AG09309 (cell line): Measurements from ENCODE around the gene DUSP7.
"Not testable (repeated sequence)": the region's sequence is repeated elsewhere in the genome, so short reads cannot be mapped to it uniquely, and the experiment has no call there.

Experiments
- DNase-seq: peaks from one replicate; pipeline ENCODE4 v3.0.0-alpha.2; 2010; ENCODE audit warnings: low read depth
- H3K4me3 ChIP-seq: 2 replicates; pipeline ENCODE4 v1.5.1; 2011; ENCODE audit warnings: mild to moderate bottlenecking, low read depth, low read length, moderate library complexity; ENCODE audit not compliant: control insufficient read depth
- CTCF ChIP-seq: IDR thresholded peaks from 2 replicates; pipeline ENCODE4 v1.5.1; 2011; ENCODE audit warnings: mild to moderate bottlenecking, low read depth, low read length, inconsistent platforms; ENCODE audit not compliant: insufficient read depth, control insufficient read depth; ENCODE audit errors: missing control alignments

DUSP7 gene

GRCh38 chr3:52034651-52035050, 21.7 kb downstream of the DUSP7 start:
- H3K4me3 ChIP-seq, result no peak overlapping the region
- TF ChIP-seq CTCF, result no peak
- DNase-seq, result no peak

GRCh38 chr3:52034212-52034611, 22.2 kb downstream of the DUSP7 start:
- H3K4me3 ChIP-seq, result no peak overlapping the region
- no peak for TF ChIP-seq CTCF
- no peak for DNase-seq

- not testable (repeated sequence) for H3K4me3 ChIP-seq
These were observed 22.6 kb downstream of the DUSP7 start for GRCh38 chr3:52033748-52034147.

GRCh38 chr3:52032702-52033408, 23.5 kb downstream of the DUSP7 start:
- H3K4me3 ChIP-seq, result no peak overlapping the region
- DNase-seq, result no peak
- TF ChIP-seq CTCF, result no peak

More at GRCh38 chr3:52033748-52034147, 22.6 kb downstream of the DUSP7 start:
- DNase-seq, result not testable (repeated sequence)

GRCh38 chr3:52031896-52032295, 24.5 kb downstream of the DUSP7 start:
- DNase-seq, result no peak
- TF ChIP-seq CTCF, result no peak
- H3K4me3 ChIP-seq, result no peak overlapping the region

GRCh38 chr3:52030714-52031310, 25.6 kb downstream of the DUSP7 start:
- DNase-seq, result no peak
- H3K4me3 ChIP-seq, result no peak overlapping the region
- no peak for TF ChIP-seq CTCF

GRCh38 chr3:52029535-52029934, 26.8 kb downstream of the DUSP7 start:
- H3K4me3 ChIP-seq, result no peak overlapping the region
- no peak for TF ChIP-seq CTCF

More at GRCh38 chr3:52029535-52029934, 26.8 kb downstream of the DUSP7 start:
- DNase-seq, result no peak
